ENCODE measurements around the gene NCL.

- TF ChIP-seq ZFX (IDR thresholded peaks at IDR 0.05) (no peak), EZH2 (IDR thresholded peaks at IDR 0.05) (no peak), CTCF (IDR thresholded peaks at IDR 0.05 in 2 of 3, conservative IDR thresholded peaks at IDR 0.05 in 1 of 3; ENCODE audit: borderline replicate concordance in 1 of 3, insufficient read depth in 1 of 3, low read depth in 2 of 3, low read length in 2 of 3) (peak; percentile 20 to 81 (median 69); a peak in 5 of 6 replicates), POLR2AphosphoS5 (IDR thresholded peaks at IDR 0.05; ENCODE audit: low read depth, low read length) (no peak), POLR2A (IDR thresholded peaks at IDR 0.05; ENCODE audit: borderline replicate concordance, extremely low read depth, insufficient read depth, insufficient read length) (no peak), EZH2phosphoT487 (IDR thresholded peaks at IDR 0.05; ENCODE audit: borderline replicate concordance) (no peak), TCF7L2 (IDR thresholded peaks at IDR 0.05; ENCODE audit: borderline replicate concordance, extremely low read depth, insufficient read depth, insufficient read length) (no peak)
These were observed 53.8 kb downstream of the NCL start for GRCh38 chr2:231410293-231411004.

All from HCT116 (cell line).